HepG2 (cell line): ENCODE measurements around the gene ZNF546. TPM values are rescaled to one million over a fixed set of nuclear protein-coding genes. Genes with fewer than 3 reads are reported as not detected.

Experiments used
- ATAC-seq: fragments of 200-7000 bp; cut with Tn5 transposase; 3 replicates; pipeline ENCODE4 v1.9.1; 2020; ENCODE audit warnings: mild to moderate bottlenecking, moderate library complexity
- BruUV-seq: library from RNA; stranded (reverse); fragments of 400-500 nt; replicated peaks from 2 replicates; lab custom pipeline; 2021; lab: Mats Ljungman, UMichigan
- CTCF ChIA-PET: fragments of 300-600 bp; formaldehyde crosslinking; extraction: SDS; loops from one replicate; lab custom pipeline; 2021; ENCODE audit warnings: low total read pairs, inconsistent platforms, low intra/inter-chr PET ratio; lab: Yijun Ruan, JAX
- POLR2A ChIA-PET: fragments of 350-600 bp; sonication (Branson Sonifier 250); formaldehyde crosslinking; loops from one replicate; lab custom pipeline; 2020; ENCODE audit warnings: antibody characterized with exemption, inconsistent platforms; lab: Yijun Ruan, JAX
- DNase-seq: peaks from one replicate; pipeline ENCODE4 v3.0.0-alpha.2; 2015; ENCODE audit warnings: low spot score
- FAIRE-seq: peaks from 3 replicates; lab custom pipeline; 2011; peaks lifted over from hg19 to GRCh38; lab: Jason Lieb, UNC
- H2AFZ ChIP-seq: one replicate; pipeline ENCODE4 v1.6.1; 2011; ENCODE audit warnings: low read length, inconsistent platforms
- H3K27ac ChIP-seq: fragments of 300-600 bp; 3 replicates; pipeline ENCODE4 v1.8.0; 2011; ENCODE audit warnings: mixed run types, mild to moderate bottlenecking, mixed read lengths, low read length, inconsistent platforms; ENCODE audit not compliant: insufficient read depth; ENCODE audit errors: extremely low read length
- H3K27me3 ChIP-seq, 2 experiments: fragments of 200-600 bp in 1 of 2; 2 replicates in 1 of 2; 3 replicates in 1 of 2; pipeline versions ENCODE4 v1.6.0 to v1.8.0; 2011; ENCODE audit warnings: low read length in 2 of 2, mild to moderate bottlenecking in 2 of 2, moderate library complexity in 2 of 2, inconsistent platforms in 1 of 2; ENCODE audit not compliant: insufficient read depth in 2 of 2, control insufficient read depth in 1 of 2
- H3K36me3 ChIP-seq, 2 experiments: fragments of 200-600 bp in 1 of 2; replicated peaks in 1 of 2; 2 replicates in 1 of 2; 3 replicates in 1 of 2; pipeline versions ENCODE4 v1.5.1 to v1.8.0; 2011; ENCODE audit warnings: low read length in 2 of 2, inconsistent platforms in 1 of 2; ENCODE audit not compliant: insufficient read depth in 2 of 2, control insufficient read depth in 1 of 2
- H3K4me1 ChIP-seq: 2 replicates; pipeline ENCODE4 v1.5.1; 2012; ENCODE audit warnings: low read length, inconsistent platforms; ENCODE audit not compliant: insufficient read depth
- H3K4me2 ChIP-seq: 2 replicates; pipeline ENCODE4 v1.6.0; 2011; ENCODE audit warnings: low read depth, low read length, inconsistent platforms
- H3K4me3 ChIP-seq, 3 experiments: fragments of 200-600 bp in 1 of 3; sonication (generic), shearing (Covaris generic) in 1 of 3; replicated peaks in 1 of 3; 2 replicates each; pipeline ENCODE4 v1.5.1; 2011 to 2016; ENCODE audit warnings: low read length in 3 of 3, inconsistent platforms in 2 of 3, low read depth in 2 of 3, mild to moderate bottlenecking in 2 of 3, control low read depth in 1 of 3, mixed read lengths in 1 of 3; ENCODE audit not compliant: insufficient read depth in 1 of 3
- H3K79me2 ChIP-seq: one replicate; pipeline ENCODE4 v1.6.1; 2011; ENCODE audit warnings: low read length, inconsistent platforms; ENCODE audit not compliant: insufficient read depth
- H3K9ac ChIP-seq: 2 replicates; pipeline ENCODE4 v1.6.0; 2011; ENCODE audit warnings: mild to moderate bottlenecking, low read depth, low read length, inconsistent platforms; ENCODE audit not compliant: insufficient read depth
- H3K9me3 ChIP-seq: 2 replicates; pipeline ENCODE4 v1.5.1; 2012; ENCODE audit warnings: mild to moderate bottlenecking, low read length
- H4K20me1 ChIP-seq: 2 replicates; pipeline ENCODE4 v1.6.0; 2011; ENCODE audit warnings: inconsistent platforms, mild to moderate bottlenecking, low read length, moderate library complexity; ENCODE audit not compliant: insufficient read depth
- AGO2 ChIP-seq: fragments of 200-400 bp; formaldehyde crosslinking; optimal IDR thresholded peaks from 2 replicates; pipeline ENCODE3; 2017; ENCODE audit warnings: mild to moderate bottlenecking, low read depth, low read length, moderate library complexity
- CCDC6 ChIP-seq: sonication (generic); formaldehyde crosslinking; IDR thresholded peaks from 2 replicates; pipeline ENCODE4 v1.8.1; 2022; ENCODE audit warnings: mild to moderate bottlenecking, missing genetic modification reagents, moderate library complexity
- KLF15 ChIP-seq: sonication (generic); formaldehyde crosslinking; IDR thresholded peaks from 2 replicates; pipeline ENCODE4 v1.8.1; 2023; ENCODE audit warnings: borderline replicate concordance, mild to moderate bottlenecking, inconsistent platforms, missing genetic modification reagents, mixed read lengths
- NFYC ChIP-seq: IDR thresholded peaks from 2 replicates; pipeline ENCODE4 v1.6.1; 2016; ENCODE audit warnings: missing genetic modification reagents, missing compliant biosample characterization
- RAD51 ChIP-seq: fragments of 450-650 bp; IDR thresholded peaks from 2 replicates; pipeline ENCODE4 v1.6.1; 2016; ENCODE audit warnings: borderline replicate concordance
- RBFOX2 ChIP-seq: fragments of 200-400 bp; formaldehyde crosslinking; IDR thresholded peaks from 2 replicates; pipeline ENCODE4 v1.6.1; 2017; ENCODE audit warnings: low read depth, mild to moderate bottlenecking, low read length
- SNAI1 ChIP-seq: sonication (generic); formaldehyde crosslinking; IDR thresholded peaks from 2 replicates; pipeline ENCODE4 v1.5.0; 2020; ENCODE audit warnings: mild to moderate bottlenecking, missing genetic modification reagents, borderline replicate concordance
- SP140L ChIP-seq: sonication (generic); formaldehyde crosslinking; IDR thresholded peaks from 2 replicates; pipeline ENCODE4 v1.4.0; 2020; ENCODE audit warnings: missing genetic modification reagents, borderline replicate concordance
- STAG1 ChIP-seq: sonication (generic); formaldehyde crosslinking; IDR thresholded peaks from 2 replicates; pipeline ENCODE4 v1.4.0; 2020; ENCODE audit warnings: missing genetic modification reagents
- TGIF2 ChIP-seq: IDR thresholded peaks from 2 replicates; pipeline ENCODE4 v1.6.1; 2016; ENCODE audit warnings: control low read depth, missing compliant biosample characterization
- THYN1 ChIP-seq: sonication (generic); formaldehyde crosslinking; IDR thresholded peaks from 2 replicates; pipeline ENCODE4 v1.8.1; 2023; ENCODE audit warnings: low read depth, mild to moderate bottlenecking, moderate library complexity, missing genetic modification reagents, borderline replicate concordance
- YEATS4 ChIP-seq: sonication (generic); formaldehyde crosslinking; IDR thresholded peaks from 2 replicates; pipeline ENCODE4 v1.4.0; 2020; ENCODE audit warnings: missing genetic modification reagents, borderline replicate concordance
- WGBS: methylation state at CpG from one replicate; pipeline ENCODE4 v1.1.6; 2017; ENCODE audit warnings: low lambda C conversion rate; 5-methylcytosine and 5-hydroxymethylcytosine counted together
- in situ Hi-C: cut with HindIII; loops from 2 replicates; pipeline ENCODE4 v1.10.0; 2017; ENCODE audit warnings: low pct_unique_long_range_greater_than_20kb; ENCODE audit not compliant: extremely low pct_ligation_motif_present
- intact Hi-C: fragments of 100-400 bp; cut with micrococcal nuclease; formaldehyde crosslinking; loops from one replicate; pipeline ENCODE4 v1.10.0; 2022; ENCODE audit not compliant: unreplicated experiment
- polyA plus RNA-seq, 8 experiments: library from polyadenylated mRNA; depleted of rRNA in 3 of 8; stranded (reverse) in 7 of 8; unstranded in 1 of 8; fragments of >200 nt; fragmentation: Illumina TruSeq in 4 of 8; extraction: Trizol in 4 of 8; gene quantifications; 2 replicates each; pipeline versions ENCODE4 v1.2.1 to v1.2.3, GENCODE V29; 2011 to 2016; ENCODE audit warnings: low read depth in 4 of 8, missing spikeins in 1 of 8, mixed read lengths in 1 of 8; ENCODE audit not compliant: insufficient read depth in 1 of 8
- total RNA-seq, 5 experiments: library from RNA; depleted of rRNA; stranded (reverse); fragments of >200 nt; fragmentation: Illumina TruSeq; extraction: Trizol; gene quantifications; 2 replicates each; pipeline ENCODE4 v1.2.3, GENCODE V29; 2016; ENCODE audit warnings: low read depth in 1 of 5
- TF ChIP-seq, protein P1 (sequence below): sonication (generic); formaldehyde crosslinking; IDR thresholded peaks from 2 replicates; pipeline ENCODE4 v1.4.0; 2020; ENCODE audit warnings: missing genetic modification reagents, mild to moderate bottlenecking, borderline replicate concordance
- TF ChIP-seq, protein P2 (sequence below): sonication (generic); formaldehyde crosslinking; IDR thresholded peaks from 2 replicates; pipeline ENCODE4 v1.5.0; 2020; ENCODE audit warnings: mild to moderate bottlenecking, missing genetic modification reagents
- TF ChIP-seq, protein P3 (sequence below): sonication (generic); formaldehyde crosslinking; IDR thresholded peaks from 2 replicates; pipeline ENCODE4 v1.5.1; 2020; ENCODE audit warnings: missing genetic modification reagents, mild to moderate bottlenecking, borderline replicate concordance

ZNF546 gene
- total and polyA plus RNA-seq, 2 of the 13 experiments (the other 11 are each of a cell fraction or from before 2014, with no cell fraction given) = 2.2 to 4.1 TPM

- intact Hi-C loops = no loop called here
- Histone ChIP-seq H3K9me3 (no peaks in the 10 kb centered on the region), H3K9ac (no peak overlapping the region), H4K20me1 (no peaks in the 10 kb centered on the region), H3K4me2 (no peak overlapping the region), H3K4me1 (peaks cover 26% of the 10 kb centered on the region), H3K36me3 (peaks cover 18 to 54% of the 10 kb centered on the region in 2 experiments), H2AFZ (no peak overlapping the region), H3K27ac (no peak overlapping the region), H3K79me2 (peaks cover 21% of the 10 kb centered on the region), H3K4me3 (no peak overlapping the region), H3K27me3 (no peaks in the 10 kb centered on the region; a peak in 1 of 5 replicates)
- ChIA-PET CTCF (no interaction called here), POLR2A (no interaction called here)
- no peak for FAIRE-seq
- in situ Hi-C loops = loop anchor here (5.0 kb wide), 1 partner anchor 82 kb away; no protein-coding TSS in a partner anchor
- 90% methylated on average over 22 of the region's 24 CpGs for WGBS
- no TSS peak for BruUV-seq
- TF ChIP-seq THYN1 (CRISPR knock-in tag) (no peak), CCDC6 (no peak), NFYC (CRISPR knock-in tag) (no peak), YEATS4 (CRISPR knock-in tag) (no peak), TGIF2 (no peak), SNAI1 (CRISPR knock-in tag) (no peak), KLF15 (no peak), RBFOX2 (0 out of 2 replicates have a peak, but pooled peaks have one; percentile 35), SP140L (CRISPR knock-in tag) (no peak), RAD51 (no peak), AGO2 (peak; percentile 65), STAG1 (CRISPR knock-in tag) (no peak)
- TF ChIP-seq, protein P1, sequence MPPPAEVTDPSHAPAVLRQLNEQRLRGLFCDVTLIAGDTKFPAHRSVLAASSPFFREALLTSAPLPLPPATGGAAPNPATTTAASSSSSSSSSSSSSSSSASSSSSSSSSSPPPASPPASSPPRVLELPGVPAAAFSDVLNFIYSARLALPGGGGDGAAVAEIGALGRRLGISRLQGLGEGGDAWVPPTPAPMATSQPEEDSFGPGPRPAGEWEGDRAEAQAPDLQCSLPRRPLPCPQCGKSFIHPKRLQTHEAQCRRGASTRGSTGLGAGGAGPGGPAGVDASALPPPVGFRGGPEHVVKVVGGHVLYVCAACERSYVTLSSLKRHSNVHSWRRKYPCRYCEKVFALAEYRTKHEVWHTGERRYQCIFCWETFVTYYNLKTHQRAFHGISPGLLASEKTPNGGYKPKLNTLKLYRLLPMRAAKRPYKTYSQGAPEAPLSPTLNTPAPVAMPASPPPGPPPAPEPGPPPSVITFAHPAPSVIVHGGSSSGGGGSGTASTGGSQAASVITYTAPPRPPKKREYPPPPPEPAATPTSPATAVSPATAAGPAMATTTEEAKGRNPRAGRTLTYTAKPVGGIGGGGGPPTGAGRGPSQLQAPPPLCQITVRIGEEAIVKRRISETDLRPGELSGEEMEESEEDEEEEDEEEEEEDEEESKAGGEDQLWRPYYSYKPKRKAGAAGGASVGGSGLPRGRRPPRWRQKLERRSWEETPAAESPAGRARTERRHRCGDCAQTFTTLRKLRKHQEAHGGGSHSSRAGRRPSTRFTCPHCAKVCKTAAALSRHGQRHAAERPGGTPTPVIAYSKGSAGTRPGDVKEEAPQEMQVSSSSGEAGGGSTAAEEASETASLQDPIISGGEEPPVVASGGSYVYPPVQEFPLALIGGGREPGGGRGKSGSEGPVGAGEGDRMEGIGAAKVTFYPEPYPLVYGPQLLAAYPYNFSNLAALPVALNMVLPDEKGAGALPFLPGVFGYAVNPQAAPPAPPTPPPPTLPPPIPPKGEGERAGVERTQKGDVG = no peak
- TF ChIP-seq, protein P2, sequence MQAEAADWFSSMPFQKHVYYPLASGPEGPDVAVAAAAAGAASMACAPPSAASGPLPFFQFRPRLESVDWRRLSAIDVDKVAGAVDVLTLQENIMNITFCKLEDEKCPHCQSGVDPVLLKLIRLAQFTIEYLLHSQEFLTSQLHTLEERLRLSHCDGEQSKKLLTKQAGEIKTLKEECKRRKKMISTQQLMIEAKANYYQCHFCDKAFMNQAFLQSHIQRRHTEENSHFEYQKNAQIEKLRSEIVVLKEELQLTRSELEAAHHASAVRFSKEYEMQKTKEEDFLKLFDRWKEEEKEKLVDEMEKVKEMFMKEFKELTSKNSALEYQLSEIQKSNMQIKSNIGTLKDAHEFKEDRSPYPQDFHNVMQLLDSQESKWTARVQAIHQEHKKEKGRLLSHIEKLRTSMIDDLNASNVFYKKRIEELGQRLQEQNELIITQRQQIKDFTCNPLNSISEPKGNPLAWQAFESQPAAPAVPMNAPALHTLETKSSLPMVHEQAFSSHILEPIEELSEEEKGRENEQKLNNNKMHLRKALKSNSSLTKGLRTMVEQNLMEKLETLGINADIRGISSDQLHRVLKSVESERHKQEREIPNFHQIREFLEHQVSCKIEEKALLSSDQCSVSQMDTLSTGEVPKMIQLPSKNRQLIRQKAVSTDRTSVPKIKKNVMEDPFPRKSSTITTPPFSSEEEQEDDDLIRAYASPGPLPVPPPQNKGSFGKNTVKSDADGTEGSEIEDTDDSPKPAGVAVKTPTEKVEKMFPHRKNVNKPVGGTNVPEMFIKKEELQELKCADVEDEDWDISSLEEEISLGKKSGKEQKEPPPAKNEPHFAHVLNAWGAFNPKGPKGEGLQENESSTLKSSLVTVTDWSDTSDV = no peak
- TF ChIP-seq, protein P3, sequence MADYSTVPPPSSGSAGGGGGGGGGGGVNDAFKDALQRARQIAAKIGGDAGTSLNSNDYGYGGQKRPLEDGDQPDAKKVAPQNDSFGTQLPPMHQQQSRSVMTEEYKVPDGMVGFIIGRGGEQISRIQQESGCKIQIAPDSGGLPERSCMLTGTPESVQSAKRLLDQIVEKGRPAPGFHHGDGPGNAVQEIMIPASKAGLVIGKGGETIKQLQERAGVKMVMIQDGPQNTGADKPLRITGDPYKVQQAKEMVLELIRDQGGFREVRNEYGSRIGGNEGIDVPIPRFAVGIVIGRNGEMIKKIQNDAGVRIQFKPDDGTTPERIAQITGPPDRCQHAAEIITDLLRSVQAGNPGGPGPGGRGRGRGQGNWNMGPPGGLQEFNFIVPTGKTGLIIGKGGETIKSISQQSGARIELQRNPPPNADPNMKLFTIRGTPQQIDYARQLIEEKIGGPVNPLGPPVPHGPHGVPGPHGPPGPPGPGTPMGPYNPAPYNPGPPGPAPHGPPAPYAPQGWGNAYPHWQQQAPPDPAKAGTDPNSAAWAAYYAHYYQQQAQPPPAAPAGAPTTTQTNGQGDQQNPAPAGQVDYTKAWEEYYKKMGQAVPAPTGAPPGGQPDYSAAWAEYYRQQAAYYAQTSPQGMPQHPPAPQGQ (CRISPR knock-in tag) = no peak
- DNase-seq = no peak
- ATAC-seq = no peak
These were observed 22.3 kb upstream of the ZNF546 start for GRCh38 chr19:39974377-39975155.
